Measurements from ENCODE around the gene DAPK1. TPM values are rescaled to one million over a fixed set of nuclear protein-coding genes. Genes with fewer than 3 reads are reported as not detected.

Gene DAPK1
- total RNA-seq, 4 donors from 2014 or later = 14.5 to 28.3 (median 20.7) TPM

DNA sequence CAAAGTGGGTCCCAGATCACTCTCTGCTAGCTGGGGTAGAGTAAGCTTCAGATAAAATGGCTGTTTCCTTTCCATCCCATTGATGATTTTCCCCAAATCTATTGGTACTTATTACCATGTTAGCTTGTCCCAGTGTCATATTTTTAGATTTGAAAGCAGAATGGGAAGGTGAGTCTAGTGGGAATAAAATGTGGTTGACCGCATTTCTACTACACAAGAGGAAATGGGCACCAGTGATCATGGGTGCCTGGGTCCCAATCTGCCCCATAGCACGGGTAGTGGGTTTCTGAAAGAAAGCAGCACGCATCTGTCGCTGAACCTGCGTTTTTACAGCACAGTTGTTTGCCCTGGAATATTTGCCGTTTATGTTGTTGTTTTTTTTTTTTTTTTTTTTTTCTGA, 20.1 kb downstream of the DAPK1 start:
- TF ChIP-seq POLR2AphosphoS5 (IDR thresholded peaks at IDR 0.05) = no peak
- no peak for TF ChIP-seq CTCF (IDR thresholded peaks at IDR 0.05)
- TF ChIP-seq EP300 (IDR thresholded peaks at IDR 0.05; ENCODE audit: low read depth) = no peak
- no peak for TF ChIP-seq POLR2A (IDR thresholded peaks at IDR 0.05)
- no peak for DNase-seq
- H3K27me3 ChIP-seq = no peaks in the 10 kb centered on the region
- no peaks in the 10 kb centered on the region for H3K36me3 ChIP-seq
- intact Hi-C loops (cut with DNase I; ENCODE audit: low total_unique reads) = no loop called here
- WGBS, 2 donors (ENCODE audit: low coverage in 1 of 2) = 70% methylated on average over 6 of the region's 6 CpGs; no CpG with 5 or more reads in 1 of the 2 donors
- in situ Hi-C loops (cut with MboI; ENCODE audit: low pct_ligation_motif_present in 1 of 4, low pct_unique_long_range_greater_than_20kb in 1 of 4, low sequenced_read_pairs in 3 of 4) = loop anchor here in 1 of 4 donors (25.0 kb wide), 1 partner anchor 95 kb away; no protein-coding TSS in a partner anchor
- peaks cover 4 to 54% (median 12%) of the 10 kb centered on the region in 4 donors for H3K4me1 ChIP-seq
- no peak overlapping the region for H3K4me3 ChIP-seq
- no peak overlapping the region for H3K27ac ChIP-seq
- H3K9me3 ChIP-seq = no peaks in the 10 kb centered on the region

DNA sequence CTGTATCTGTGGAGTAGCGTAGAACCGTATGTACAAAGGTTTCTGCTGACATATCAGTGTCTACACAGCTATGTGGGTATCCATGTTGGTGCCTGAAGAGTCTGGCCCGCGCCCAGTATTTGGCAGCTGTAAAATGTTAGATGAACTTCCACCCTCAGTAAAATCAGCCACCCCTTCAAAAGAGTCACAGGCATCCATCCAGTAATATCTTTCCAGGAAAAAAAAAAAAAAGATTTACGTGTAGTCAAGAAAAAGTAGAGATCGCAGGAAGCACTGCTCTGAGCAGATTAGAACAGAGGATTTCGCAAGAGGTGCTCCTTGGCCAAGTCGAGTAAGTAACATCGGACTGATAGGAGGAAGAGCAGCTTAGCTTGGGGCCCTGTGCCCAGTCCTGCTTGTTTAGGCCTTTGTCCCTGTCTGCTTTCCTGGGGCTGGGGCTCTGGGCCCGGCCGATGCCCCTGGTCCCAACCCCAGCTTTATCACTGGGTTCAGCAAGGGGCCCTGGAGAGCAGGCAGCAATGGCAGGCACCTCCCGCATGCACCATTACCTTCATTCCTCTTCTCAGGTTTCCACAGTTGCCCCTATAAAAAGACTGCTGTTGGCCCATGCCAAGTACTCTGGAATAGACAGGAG, 21.2 kb downstream of the DAPK1 start:
- DNase-seq = peak; percentile 46
- H3K27me3 ChIP-seq = no peaks in the 10 kb centered on the region
- 44 to 53% methylated on average over 5 to 12 of the region's 12 CpGs for WGBS, 2 donors (ENCODE audit: low coverage in 1 of 2)
- TF ChIP-seq CTCF (IDR thresholded peaks at IDR 0.05) (no peak), POLR2A (IDR thresholded peaks at IDR 0.05) (no peak), EP300 (IDR thresholded peaks at IDR 0.05; ENCODE audit: low read depth) (no peak), POLR2AphosphoS5 (IDR thresholded peaks at IDR 0.05) (peak in 1 of 3 donors; percentile 29)
- no peaks in the 10 kb centered on the region for H3K9me3 ChIP-seq
- peaks cover 3 to 43% (median 9%) of the 10 kb centered on the region in 4 donors for H3K4me1 ChIP-seq
- in situ Hi-C loops (cut with MboI; ENCODE audit: low pct_ligation_motif_present in 1 of 4, low pct_unique_long_range_greater_than_20kb in 1 of 4, low sequenced_read_pairs in 3 of 4) (loop anchor here in 1 of 4 donors (25.0 kb wide), 1 partner anchor 93 kb away; no protein-coding TSS in a partner anchor), intact Hi-C loops (cut with DNase I; ENCODE audit: low total_unique reads) (no loop called here)
- no peak overlapping the region for H3K4me3 ChIP-seq
- H3K36me3 ChIP-seq = no peaks in the 10 kb centered on the region
- peak overlapping the region; percentile 4 to 72 (median 38) for H3K27ac ChIP-seq

DNA sequence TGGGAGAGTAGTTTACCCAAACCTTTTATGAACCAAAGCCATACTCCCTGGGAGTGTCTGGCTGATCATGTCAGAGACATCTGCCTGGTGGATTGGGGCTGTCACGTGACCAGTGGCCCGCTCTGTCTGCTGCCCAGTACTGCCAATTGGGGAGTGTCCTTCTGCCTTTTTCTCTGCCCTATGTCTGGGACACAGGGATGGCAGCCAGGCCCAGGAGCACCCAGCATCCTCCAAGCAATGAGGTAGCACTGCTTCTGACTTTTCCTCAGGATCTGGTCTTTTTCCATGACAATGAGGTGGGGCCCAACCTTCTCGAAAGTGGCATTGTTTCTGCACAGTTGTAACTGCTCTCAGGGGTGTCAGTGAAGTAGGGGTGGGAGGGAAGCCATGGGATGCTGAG, 21.8 kb downstream of the DAPK1 start:
- 0 to 68% methylated on average over 1 to 3 of the region's 3 CpGs for WGBS, 2 donors (ENCODE audit: low coverage in 1 of 2)
- no peak for DNase-seq

More for the DNA sequence above, 21.8 kb downstream of the DAPK1 start:
- H3K27ac ChIP-seq = peak overlapping the region; percentile 4 to 72 (median 36)
- in situ Hi-C loops (cut with MboI; ENCODE audit: low pct_ligation_motif_present in 1 of 4, low pct_unique_long_range_greater_than_20kb in 1 of 4, low sequenced_read_pairs in 3 of 4) = loop anchor here in 1 of 4 donors (25.0 kb wide), 1 partner anchor 93 kb away; no protein-coding TSS in a partner anchor
- TF ChIP-seq CTCF (IDR thresholded peaks at IDR 0.05) (no peak), EP300 (IDR thresholded peaks at IDR 0.05; ENCODE audit: low read depth) (no peak), POLR2A (IDR thresholded peaks at IDR 0.05) (no peak), POLR2AphosphoS5 (IDR thresholded peaks at IDR 0.05) (no peak)
- intact Hi-C loops (cut with DNase I; ENCODE audit: low total_unique reads) = no loop called here
- H3K4me1 ChIP-seq = peaks cover 4 to 40% (median 10%) of the 10 kb centered on the region in 4 donors
- no peaks in the 10 kb centered on the region for H3K27me3 ChIP-seq
- no peak overlapping the region for H3K4me3 ChIP-seq
- no peaks in the 10 kb centered on the region for H3K9me3 ChIP-seq
- H3K36me3 ChIP-seq = no peaks in the 10 kb centered on the region

All from transverse colon (tissue), 4 donors.